ENCODE data around the gene FBXO3.

DNA sequence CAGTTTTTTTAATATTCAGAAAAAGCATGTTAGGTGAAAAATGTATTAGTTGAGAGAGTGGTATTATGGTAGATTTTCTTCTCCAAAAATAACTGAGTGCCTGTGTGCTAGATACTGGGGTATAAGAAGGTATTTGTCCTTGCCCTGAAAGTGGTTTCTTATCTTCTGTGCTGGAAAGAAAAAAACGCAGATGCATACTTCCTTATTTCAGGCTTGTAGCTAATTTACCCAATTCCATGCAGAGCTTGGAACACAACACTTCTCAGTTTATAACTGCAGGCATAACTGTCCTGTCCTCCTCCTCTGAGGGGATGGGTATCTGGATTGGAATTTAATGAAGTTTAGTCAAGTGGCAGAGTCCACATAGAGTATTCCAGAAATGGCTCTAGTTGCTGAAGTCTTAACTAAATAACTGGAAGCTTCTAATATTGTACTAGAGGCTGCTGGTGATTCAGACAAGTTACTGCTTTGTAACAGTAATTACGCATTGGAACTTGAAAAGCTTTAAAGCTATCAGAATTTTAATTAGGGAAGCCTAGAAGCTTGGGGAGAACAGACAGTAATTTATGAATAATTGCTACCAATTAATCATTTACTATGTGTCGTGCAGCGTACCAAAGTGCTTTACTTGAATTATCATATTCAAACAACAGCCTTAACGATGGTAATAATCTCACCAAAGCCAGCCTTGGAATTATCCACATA, 61.0 kb downstream of the FBXO3 start:
- TF ChIP-seq CTCF (IDR thresholded peaks at IDR 0.05 in 4 of 5, conservative IDR thresholded peaks at IDR 0.05 in 1 of 5) (no peak), POLR2A (IDR thresholded peaks at IDR 0.05) (no peak)
